ENCODE measurements around the gene C15orf39.

The C15orf39 gene

GRCh38 chr15:75178171-75178937 is 23.3 kb upstream of the C15orf39 start:
- Histone ChIP-seq H3K79me2 (ENCODE audit: control insufficient read depth, low read length) (no peaks in the 10 kb centered on the region), H3K4me3 (ENCODE audit: low read length) (no peak overlapping the region), H4K20me1 (ENCODE audit: control insufficient read depth, insufficient read depth, low read depth, low read length) (no peaks in the 10 kb centered on the region), H3K27me3 (ENCODE audit: control insufficient read depth, low read length) (peaks cover 47% of the 10 kb centered on the region), H3K27ac (ENCODE audit: low read depth, low read length) (no peak overlapping the region), H3K36me3 (ENCODE audit: control insufficient read depth, low read length) (no peaks in the 10 kb centered on the region), H3F3A (ENCODE audit: control insufficient read depth, insufficient read depth) (no peaks in the 10 kb centered on the region), H3K9me3 (ENCODE audit: control insufficient read depth, insufficient read depth, low read length) (no peaks in the 10 kb centered on the region), H3K9me2 (replicated peaks; ENCODE audit: control insufficient read depth, low read length) (no peaks in the 10 kb centered on the region), H3K4me2 (ENCODE audit: low read length) (no peak overlapping the region; the same call in 1 of the 2 replicates), H3K4me1 (ENCODE audit: control insufficient read depth, low read length) (no peaks in the 10 kb centered on the region)
- TF ChIP-seq EZH2phosphoT487 (IDR thresholded peaks at IDR 0.05; ENCODE audit: borderline replicate concordance, low read length) (0 out of 2 replicates have a peak, but pooled peaks have one; percentile 9), CTCF (IDR thresholded peaks at IDR 0.05; ENCODE audit: low read depth, low read length, poor library complexity, severe bottlenecking) (no peak)

GRCh38 chr15:75178938-75179745 is 22.5 kb upstream of the C15orf39 start:
- H3K4me3 ChIP-seq (ENCODE audit: low read length): no peak overlapping the region
- no peaks in the 10 kb centered on the region for H3K36me3 ChIP-seq (ENCODE audit: control insufficient read depth, low read length)
- H3K27me3 ChIP-seq (ENCODE audit: control insufficient read depth, low read length): peaks cover 47% of the 10 kb centered on the region
- H3K27ac ChIP-seq (ENCODE audit: low read depth, low read length): no peak overlapping the region
- H3K9me2 ChIP-seq (replicated peaks; ENCODE audit: control insufficient read depth, low read length): no peaks in the 10 kb centered on the region
- no peaks in the 10 kb centered on the region for H3K79me2 ChIP-seq (ENCODE audit: control insufficient read depth, low read length)
- no peak overlapping the region; the same call in 1 of the 2 replicates for H3K4me2 ChIP-seq (ENCODE audit: low read length)
- H3F3A ChIP-seq (ENCODE audit: control insufficient read depth, insufficient read depth): no peaks in the 10 kb centered on the region
- no peaks in the 10 kb centered on the region for H4K20me1 ChIP-seq (ENCODE audit: control insufficient read depth, insufficient read depth, low read depth, low read length)
- no peak for TF ChIP-seq CTCF (IDR thresholded peaks at IDR 0.05; ENCODE audit: low read depth, low read length, poor library complexity, severe bottlenecking)
- no peak for TF ChIP-seq EZH2phosphoT487 (IDR thresholded peaks at IDR 0.05; ENCODE audit: borderline replicate concordance, low read length)
- no peaks in the 10 kb centered on the region for H3K4me1 ChIP-seq (ENCODE audit: control insufficient read depth, low read length)
- no peaks in the 10 kb centered on the region for H3K9me3 ChIP-seq (ENCODE audit: control insufficient read depth, insufficient read depth, low read length)

- no peak overlapping the region for H3K4me3 ChIP-seq (ENCODE audit: low read length)
- H3K27me3 ChIP-seq (ENCODE audit: control insufficient read depth, low read length): peaks cover 47% of the 10 kb centered on the region
- H3K9me3 ChIP-seq (ENCODE audit: control insufficient read depth, insufficient read depth, low read length): no peaks in the 10 kb centered on the region
- no peak for TF ChIP-seq EZH2phosphoT487 (IDR thresholded peaks at IDR 0.05; ENCODE audit: borderline replicate concordance, low read length)
- no peaks in the 10 kb centered on the region for H3K4me1 ChIP-seq (ENCODE audit: control insufficient read depth, low read length)
- H3K4me2 ChIP-seq (ENCODE audit: low read length): no peak overlapping the region
- H3F3A ChIP-seq (ENCODE audit: control insufficient read depth, insufficient read depth): no peaks in the 10 kb centered on the region
- H3K9me2 ChIP-seq (replicated peaks; ENCODE audit: control insufficient read depth, low read length): no peaks in the 10 kb centered on the region
- H4K20me1 ChIP-seq (ENCODE audit: control insufficient read depth, insufficient read depth, low read depth, low read length): no peaks in the 10 kb centered on the region
- H3K36me3 ChIP-seq (ENCODE audit: control insufficient read depth, low read length): no peaks in the 10 kb centered on the region
- H3K79me2 ChIP-seq (ENCODE audit: control insufficient read depth, low read length): no peaks in the 10 kb centered on the region
- no peak overlapping the region for H3K27ac ChIP-seq (ENCODE audit: low read depth, low read length)
These were observed 21.9 kb upstream of the C15orf39 start for GRCh38 chr15:75179746-75180140.

- no peak overlapping the region for H3K27ac ChIP-seq (ENCODE audit: low read depth, low read length)
- H3K79me2 ChIP-seq (ENCODE audit: control insufficient read depth, low read length): no peaks in the 10 kb centered on the region
- H3K4me2 ChIP-seq (ENCODE audit: low read length): no peak overlapping the region
- no peak overlapping the region for H3K4me3 ChIP-seq (ENCODE audit: low read length)
- H3K9me3 ChIP-seq (ENCODE audit: control insufficient read depth, insufficient read depth, low read length): no peaks in the 10 kb centered on the region
- H3K4me1 ChIP-seq (ENCODE audit: control insufficient read depth, low read length): no peaks in the 10 kb centered on the region
- H4K20me1 ChIP-seq (ENCODE audit: control insufficient read depth, insufficient read depth, low read depth, low read length): no peaks in the 10 kb centered on the region
- H3K9me2 ChIP-seq (replicated peaks; ENCODE audit: control insufficient read depth, low read length): no peaks in the 10 kb centered on the region
- H3K27me3 ChIP-seq (ENCODE audit: control insufficient read depth, low read length): peaks cover 43% of the 10 kb centered on the region
- H3K36me3 ChIP-seq (ENCODE audit: control insufficient read depth, low read length): no peaks in the 10 kb centered on the region
- no peaks in the 10 kb centered on the region for H3F3A ChIP-seq (ENCODE audit: control insufficient read depth, insufficient read depth)
- no peak for TF ChIP-seq EZH2phosphoT487 (IDR thresholded peaks at IDR 0.05; ENCODE audit: borderline replicate concordance, low read length)
- no peak for TF ChIP-seq CTCF (IDR thresholded peaks at IDR 0.05; ENCODE audit: low read depth, low read length, poor library complexity, severe bottlenecking)
These were observed 19.9 kb upstream of the C15orf39 start for GRCh38 chr15:75181780-75182179.

Data from DOHH2 (cell line).